HG03520 (cell line): ENCODE measurements around the gene KRT39.

Source experiments
- ATAC-seq: cut with Tn5 transposase; IDR thresholded peaks from one replicate; pipeline ENCODE4 v1.9.1; 2021; ENCODE audit warnings: mild to moderate bottlenecking, moderate library complexity; ENCODE audit not compliant: unreplicated experiment

Gene KRT39

DNA sequence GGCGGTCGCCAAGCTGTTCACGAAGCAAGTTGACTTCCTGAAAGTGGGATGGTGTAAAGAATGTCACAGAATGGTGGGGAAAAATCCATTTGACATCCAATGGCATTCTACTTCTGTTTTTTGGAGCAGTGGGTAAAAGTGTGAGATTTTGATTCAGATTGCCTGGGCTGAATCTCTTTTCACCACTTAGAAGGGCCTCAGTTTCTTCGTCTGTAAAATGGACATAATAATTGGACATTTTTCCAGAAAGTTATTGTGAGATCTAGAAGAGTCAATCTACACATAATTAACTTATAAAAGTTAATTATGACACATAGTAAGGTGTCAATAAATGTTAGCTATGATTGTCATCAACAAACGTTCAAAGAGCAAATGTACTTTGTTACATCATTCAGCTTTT is 14.4 kb upstream of the KRT39 start:
- no peak for ATAC-seq

DNA sequence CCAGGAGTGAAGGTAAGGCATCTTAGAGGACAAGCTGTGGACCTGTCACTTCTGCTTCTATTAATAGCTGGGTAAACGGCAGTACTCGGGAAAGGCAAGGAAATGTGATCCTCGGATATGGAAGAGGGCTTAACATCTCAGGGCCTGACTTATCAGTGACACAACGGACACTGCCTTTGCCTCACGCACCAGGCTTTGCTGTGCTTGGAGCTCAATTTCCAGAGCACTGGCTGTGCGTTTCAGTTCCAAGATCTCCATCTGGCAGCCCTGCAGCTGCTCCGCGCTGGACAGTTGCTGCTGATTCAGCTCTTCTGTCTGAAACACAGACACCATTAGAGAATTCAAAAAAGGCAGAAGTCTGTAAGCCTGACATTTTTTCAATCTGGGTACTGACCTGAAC is 13.8 kb upstream of the KRT39 start:
- no peak for ATAC-seq

DNA sequence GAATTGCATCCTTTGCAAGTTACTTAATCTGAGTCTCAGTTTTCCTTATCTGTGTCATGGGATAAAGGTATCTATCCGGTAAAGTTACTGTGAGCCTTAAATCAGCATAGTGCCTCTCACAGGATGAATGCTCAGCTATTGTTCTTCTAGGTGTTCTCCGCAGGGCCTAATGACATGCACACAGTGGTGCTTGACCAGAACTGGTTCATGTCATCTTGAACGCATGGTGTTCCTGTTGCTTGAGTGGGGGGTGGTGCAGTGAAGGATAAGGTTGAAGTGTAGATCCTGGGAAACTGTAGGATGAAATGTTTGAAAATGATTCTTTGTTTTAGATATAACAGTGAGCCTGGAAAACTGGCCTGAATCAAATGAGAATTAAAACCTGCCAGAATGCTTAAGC is 13.4 kb upstream of the KRT39 start:
- no peak for ATAC-seq

DNA sequence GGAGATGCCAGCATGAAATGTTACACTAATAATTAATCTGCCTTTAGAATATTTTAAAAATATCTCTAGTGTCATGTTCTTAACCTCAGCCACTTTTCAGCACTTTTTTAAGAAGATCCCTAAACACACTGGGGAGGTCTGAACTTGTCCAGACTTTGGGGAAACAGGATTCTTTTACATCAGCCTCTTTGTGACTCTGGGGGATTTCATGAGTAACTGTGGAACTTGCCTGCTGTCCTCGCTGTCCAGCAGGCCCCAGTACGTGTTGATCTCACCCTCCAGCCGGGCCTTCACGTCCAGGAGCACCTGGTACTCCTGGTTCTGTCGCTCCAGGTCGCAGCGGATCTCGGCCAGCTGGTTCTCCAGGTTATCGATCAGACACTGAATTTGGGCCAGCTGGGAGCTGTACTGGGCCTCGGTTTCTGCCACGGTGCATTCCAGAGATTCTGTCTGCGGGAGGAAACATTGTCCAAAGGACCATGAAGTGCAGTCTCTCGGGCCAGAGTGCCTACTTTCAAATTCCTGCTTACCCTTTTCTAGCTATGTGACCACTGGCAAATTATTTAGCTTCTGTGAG is 11.9 kb upstream of the KRT39 start:
- no peak for ATAC-seq

DNA sequence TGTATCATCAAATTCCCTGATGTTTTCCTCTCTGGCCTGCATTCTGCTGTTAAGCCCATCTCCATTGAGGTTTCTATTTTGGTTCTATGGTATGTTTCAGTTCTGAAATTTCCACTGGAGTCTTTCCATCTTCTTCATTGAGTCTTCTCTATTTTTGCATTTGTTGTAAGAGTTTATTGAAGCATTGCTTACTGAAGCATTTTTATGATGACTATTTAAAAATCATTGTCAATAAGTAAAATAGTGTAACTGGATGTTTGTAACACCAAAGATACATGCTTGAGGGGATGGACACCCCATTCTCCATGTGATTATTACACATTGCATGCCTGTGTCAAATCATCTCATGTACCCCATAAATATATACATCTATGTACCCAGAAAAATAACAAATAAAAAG is 8.8 kb upstream of the KRT39 start:
- no peak for ATAC-seq

DNA sequence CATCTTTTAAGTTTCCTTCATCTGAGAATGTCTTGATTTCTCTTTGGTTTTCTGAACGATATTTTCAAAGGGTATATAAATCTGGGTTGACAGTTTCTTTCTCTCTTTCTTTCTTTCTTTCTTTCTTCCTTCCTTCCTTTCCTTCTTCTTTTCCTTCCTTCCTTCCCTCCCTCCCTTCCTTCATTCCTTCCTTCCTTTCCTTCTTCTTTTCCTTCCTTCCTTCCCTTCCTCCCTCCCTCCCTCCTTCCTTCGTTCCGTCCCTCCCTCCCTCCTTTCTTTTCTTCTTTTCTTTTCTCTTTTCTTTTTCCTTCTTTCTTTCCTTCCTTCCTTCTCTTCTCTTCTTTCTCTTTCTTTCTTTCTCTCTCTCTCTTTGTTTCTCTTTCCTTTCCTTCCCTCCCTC is 7.6 kb upstream of the KRT39 start:
- ATAC-seq, result no peak

DNA sequence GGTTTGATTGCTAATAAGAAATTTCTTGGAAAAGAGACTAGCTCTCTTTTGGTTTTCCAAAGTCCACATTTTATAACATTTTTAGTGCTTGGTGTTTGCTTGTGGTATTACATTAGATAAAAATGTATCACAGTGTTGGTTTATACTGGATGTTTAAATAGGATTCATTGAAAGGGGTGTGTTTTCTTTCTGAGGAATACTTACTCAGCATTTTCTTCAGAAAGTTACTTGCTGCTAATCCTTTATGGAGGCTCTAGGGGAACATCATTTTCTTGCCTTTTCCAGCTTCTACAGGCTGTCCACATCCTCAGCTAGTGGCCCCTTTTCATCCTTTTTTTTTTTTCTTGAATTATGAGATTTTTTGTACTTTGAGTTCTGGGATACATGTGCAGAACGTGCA is 834 bp upstream of the KRT39 start:
- ATAC-seq, result no peak

DNA sequence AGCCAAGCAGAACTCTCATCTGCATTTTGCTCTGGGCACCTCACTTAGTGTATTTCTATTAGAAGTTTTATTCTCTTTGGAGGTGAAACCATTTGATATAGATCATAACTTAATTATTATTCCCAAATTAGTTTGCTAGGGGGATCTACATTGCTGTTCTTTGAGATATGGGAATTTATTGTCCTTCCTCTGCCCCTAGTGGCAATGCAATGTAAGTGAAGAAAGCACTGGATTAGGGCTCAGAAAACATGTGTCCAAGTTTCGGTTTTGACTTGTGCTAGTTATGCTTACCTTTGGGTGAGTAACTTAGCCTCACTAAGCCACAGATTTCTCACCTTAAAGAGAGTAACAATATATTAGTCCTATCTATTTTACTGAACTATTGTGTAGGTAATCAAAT is 2.9 kb downstream of the KRT39 start:
- no peak for ATAC-seq

DNA sequence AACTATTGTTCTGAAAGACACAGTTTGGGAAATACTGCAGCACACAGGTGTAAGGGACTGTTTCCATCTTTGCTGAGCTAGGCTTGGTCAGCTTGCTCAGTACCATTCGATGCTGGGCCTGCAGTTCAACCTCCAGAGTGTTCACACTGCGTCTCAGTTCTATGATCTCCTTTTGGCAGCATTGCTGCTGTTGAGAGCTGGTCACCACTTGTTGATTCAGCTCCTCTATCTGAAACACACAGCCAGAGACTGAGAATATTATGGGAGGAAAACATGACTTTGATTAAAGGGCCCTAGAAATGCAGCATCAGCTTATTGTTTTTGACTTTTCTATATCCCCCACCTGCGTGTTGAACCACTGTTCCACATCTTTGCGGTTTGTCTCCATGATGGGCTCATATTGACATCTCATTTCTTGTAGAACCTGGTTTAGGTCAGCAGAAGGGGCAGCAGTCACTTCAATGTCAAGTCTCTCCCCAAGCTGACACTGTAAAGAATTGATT is 4.6 kb downstream of the KRT39 start:
- no peak for ATAC-seq

DNA sequence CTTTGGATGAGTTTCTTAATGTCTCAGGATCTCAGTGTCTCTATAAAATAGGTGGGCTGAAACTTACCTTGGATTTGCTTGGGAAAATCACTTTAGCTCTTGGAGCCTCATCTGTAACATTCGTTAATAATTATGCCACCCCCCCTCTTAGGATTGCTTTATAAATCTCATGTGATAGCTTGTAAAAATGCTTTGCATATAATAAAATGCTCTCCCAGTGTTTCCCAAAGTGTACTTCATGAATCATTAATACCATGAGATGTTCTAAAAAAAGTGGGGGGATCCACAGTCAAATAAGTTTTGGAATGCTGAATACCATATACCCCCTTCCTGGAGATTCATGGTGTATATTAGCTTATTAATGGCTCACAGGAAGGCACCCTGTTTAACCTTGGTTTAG is 5.2 kb downstream of the KRT39 start:
- ATAC-seq, result no peak

DNA sequence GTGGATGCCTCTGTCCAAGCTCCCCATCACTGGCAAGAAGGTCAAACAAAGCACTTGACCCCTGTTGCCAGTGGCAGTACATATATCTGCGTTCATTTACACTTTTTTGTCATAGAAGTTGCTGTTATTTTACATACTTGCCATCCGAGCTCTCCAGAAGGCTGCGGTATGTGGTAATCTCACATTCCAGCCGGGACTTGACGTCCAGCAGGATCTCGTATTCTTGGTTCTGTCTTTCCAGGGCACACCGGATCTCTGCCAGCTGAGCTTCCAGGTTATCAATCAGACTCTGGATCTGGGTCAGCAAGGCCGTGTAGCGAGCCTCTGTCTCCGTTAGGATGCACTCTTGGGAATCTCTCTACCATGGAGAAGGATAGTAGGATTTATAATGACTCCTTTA is 6.6 kb downstream of the KRT39 start:
- no peak for ATAC-seq

DNA sequence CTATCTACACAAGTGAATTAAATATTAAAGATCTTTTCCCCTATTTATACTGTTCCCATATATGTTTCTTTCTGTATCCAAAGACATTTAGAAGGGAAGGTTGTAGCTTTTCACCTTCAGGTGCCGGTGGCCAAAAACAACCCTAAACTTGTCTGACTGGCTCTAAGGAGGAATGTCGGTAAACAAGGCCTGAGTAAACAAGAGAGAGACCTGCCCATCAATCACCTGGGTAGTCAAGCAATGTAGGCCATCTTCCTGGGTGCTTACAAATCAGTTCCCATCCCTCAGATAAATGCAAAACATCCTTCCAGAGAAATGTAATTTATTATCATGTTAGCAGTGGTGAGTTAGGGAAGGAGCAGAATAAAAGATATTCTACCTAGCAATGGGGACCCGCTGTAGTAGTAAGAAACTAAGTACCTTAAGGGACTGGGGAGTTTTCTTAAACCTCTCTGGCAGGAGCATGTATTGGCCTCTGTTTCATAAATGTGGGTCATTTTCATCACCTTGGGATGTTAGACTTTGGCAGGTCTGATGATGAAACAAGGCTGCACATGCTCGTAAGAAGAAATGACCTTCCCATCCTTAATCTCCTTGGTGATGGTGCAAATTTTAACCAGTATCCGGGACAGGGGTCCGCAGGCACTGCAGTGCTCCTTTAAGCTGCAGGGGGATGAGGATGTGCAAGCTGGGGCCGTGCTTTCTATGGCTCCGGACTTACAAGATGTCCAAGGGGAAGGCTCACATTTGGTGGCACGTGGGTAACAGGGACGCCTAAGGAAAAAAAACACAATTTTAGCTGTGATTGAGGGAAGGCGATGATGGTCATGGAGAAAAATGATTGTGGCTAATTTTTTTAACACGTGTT is 8.4 kb downstream of the KRT39 start:
- no peak for ATAC-seq

DNA sequence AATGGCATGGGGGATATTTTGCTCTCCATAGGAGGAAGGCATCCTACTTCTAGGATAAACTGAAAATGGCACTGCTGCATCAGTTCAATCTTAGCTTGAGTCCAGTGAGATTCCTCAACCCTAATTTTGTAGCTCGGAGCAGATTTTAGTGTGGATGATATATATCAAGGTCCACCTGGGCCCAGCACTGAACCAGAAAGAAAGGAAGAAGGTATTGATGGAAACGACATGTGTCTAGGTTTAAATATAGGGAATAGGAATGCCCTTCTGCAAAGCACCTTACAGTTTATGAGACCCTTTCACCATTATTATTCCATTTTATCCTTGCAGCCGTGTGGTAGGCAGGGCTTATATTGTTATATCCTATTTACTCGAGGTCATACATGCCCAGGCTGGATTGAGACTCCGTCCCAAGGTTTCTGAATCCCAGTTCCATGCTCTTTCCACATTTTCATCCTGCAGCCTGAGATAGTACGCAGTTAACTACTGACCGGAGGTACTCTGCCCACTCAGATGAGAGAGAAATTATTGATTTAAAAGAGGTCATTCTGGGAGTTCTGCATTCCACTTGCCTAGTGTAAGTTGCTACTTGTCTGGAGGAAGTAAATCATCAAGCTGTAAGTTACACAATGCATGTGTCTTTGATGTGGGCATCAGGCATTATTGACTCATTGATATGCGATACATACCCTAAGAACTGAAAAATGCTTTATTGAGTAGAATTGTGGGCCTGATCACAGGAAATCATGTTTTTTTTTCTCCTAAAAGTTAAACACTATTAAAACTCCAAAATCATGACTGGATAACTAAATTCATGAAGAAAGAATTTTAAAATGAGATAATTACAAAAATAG is 10.1 kb downstream of the KRT39 start:
- no peak for ATAC-seq

DNA sequence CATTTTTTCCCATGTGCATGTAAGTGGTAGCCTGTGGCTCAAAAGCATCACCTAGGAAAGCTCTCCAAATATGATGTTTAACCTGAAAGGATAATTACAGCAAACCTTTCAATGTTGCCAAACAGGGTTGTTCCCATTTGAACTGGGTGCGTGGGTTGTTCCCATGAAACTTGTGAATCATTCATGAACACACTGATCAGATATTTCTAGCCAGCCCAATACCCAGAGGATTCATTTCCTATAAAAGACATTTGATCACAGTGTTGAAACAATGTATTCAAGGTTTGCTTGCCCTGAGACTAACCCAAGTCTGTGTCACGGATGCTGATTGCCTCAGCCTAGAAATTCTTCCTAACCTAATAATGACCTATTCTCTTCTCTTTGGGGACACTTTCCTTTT is 12.9 kb downstream of the KRT39 start:
- no peak for ATAC-seq

DNA sequence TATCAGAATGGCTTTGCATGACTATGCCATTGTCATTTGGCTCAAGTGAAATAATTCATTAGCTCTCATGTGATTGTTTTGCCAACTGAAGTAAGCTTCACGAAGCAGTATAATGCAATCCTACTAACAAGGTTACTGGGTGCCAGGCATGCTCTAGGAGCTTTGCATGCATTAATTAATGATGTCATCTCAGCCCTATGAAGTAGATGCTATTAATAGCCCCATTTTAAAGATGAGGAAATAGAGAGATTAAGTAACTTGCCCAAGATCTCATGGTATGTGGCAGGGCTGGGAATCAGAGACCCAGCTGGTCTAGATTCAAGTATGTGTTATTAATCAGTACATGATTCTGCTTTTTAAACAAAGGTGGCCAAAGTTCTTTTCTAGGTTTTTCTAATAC is 14.1 kb downstream of the KRT39 start:
- no peak for ATAC-seq

DNA sequence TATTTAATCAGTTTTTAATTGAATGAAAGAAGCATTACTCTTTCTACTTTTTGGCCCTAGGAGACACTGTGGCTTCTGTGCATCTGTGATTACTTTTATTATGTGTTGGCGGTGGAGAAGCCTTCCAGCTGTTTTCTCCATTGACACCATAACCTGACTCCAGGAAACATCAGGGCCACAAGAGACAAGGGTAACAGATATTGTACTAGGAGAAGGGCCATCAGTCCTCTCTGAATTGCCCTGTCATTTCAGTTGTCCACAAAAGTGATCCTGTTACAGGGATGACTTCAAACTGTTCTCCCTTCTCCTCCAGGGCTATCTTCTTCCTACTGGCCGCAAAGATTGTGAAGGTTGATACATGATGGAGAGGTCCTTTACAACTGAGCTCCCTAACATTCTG is 14.6 kb downstream of the KRT39 start:
- ATAC-seq, result no peak

DNA sequence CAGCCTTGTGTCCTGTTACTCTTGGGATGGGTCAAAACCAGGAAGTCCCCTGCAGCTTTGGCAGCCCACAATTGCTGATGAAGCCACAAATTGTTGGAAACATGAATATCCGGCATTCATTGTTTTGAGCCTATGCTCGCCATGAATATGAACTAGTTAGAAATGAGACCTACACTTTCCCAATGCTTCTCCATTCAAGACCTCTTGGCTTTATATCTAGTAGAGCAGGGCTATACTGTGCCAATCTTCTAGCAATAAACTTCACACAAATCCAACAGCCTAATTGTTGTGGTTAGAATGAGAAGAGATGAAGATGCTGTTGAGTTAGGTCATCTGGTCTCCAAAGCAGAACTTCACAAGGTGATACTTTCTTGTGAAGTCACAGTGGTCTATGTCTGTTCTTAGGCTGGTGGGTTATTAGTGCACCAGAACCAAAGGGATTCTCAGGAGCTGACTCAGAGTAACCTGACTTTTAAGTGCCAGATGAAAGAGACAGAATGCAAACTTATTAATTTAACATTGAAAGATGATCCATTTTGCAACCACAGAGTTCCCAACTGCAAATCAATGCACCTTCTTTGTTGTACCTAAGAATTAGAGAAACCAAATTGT is 15.6 kb downstream of the KRT39 start:
- no peak for ATAC-seq

DNA sequence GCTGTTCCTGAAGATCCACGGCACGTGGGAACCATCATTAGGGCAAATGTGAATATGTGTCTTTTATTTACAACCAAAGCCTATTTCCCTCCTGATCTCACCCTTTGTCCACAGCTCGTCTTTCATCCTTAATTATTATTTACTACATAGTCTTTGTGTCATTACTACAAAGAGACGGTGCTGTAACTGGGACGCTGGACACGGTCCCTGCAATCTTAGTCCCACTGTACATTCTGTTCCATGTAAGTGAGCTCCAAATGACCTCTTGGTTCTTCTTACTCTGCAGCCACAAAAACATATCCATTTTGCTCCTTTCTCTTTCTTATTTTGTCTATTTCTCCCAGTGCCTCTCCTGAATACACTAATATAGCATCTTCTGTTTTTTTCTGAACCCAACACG is 16.6 kb downstream of the KRT39 start:
- ATAC-seq, result no peak

DNA sequence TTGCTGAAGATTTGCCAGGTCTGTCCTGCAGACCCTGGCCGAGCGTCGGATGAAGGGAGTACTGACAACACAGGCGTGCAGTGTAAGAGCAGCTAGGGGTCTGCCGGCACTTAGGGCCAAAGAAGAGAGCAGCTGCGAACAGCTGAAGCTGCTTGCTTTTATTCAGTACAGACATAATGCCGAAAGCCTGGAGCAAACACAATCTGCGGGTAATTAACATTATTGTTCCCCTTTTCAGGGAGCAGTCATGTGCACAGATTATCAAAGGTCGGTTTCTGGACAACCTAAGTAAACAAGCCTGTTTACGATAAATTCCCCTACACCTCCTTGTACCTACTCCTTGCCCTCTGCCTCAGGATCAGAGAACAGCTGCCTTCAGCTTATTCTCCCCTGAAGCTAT is 17.3 kb downstream of the KRT39 start:
- no peak for ATAC-seq

DNA sequence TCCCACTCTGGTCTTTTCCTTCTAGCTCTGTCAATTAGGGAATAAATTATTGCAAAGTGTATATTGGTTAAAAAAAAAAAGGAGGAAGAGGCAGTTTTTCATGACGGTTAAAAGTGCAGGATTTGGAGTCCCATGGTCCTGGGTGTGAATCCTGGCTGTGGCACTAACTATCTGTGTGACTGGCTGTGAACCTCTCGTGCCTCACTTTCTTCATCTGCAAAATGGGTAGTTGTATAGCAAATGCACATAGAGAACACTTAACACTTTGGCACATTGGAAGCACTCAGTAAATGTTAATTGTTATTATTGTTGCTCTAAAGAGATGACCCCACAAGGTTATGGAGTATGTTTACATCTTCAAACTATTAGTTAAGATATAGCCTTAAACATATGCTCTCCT is 18.8 kb downstream of the KRT39 start:
- ATAC-seq, result no peak

DNA sequence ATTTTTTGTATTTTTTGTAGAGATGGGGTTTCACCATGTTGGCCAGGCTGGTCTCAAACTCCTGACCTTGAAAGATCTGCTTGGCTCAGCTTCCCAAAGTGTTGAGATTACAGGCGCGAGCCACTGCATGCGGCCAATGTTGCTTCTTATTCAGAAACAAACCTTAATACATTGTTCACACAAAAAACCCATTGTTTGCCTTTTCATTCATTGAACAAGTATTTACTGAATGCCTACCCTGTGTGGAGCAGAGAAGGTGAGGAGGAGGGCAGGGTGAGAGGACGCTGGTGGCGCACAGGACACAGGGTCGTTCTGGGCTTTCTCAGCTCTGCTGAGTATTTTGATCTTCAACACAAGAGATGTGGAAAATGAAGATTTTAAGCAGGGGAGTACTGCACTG is 21.3 kb downstream of the KRT39 start:
- no peak for ATAC-seq
